K562 (cell line): ENCODE data around the gene OR10H2.

Experiments used
- CHD4 ChIP-seq: fragments of 200-600 bp; sonication (generic); IDR thresholded peaks from 3 replicates; pipeline ENCODE4 v1.6.1; 2012; ENCODE audit warnings: low read depth, mild to moderate bottlenecking, mixed read lengths, low read length, inconsistent platforms; ENCODE audit not compliant: insufficient read depth, insufficient replicate concordance, poor library complexity, severe bottlenecking
- KDM4B ChIP-seq, 2 experiments: fragments of 450-650 bp in 1 of 2; sonication (generic) in 1 of 2; IDR thresholded peaks; 2 replicates each; pipeline ENCODE4 v1.6.1; 2016 to 2017; ENCODE audit warnings: borderline replicate concordance in 2 of 2, antibody characterized with exemption in 1 of 2, low read depth in 1 of 2, mild to moderate bottlenecking in 1 of 2
- TF ChIP-seq, protein P1 (sequence below): fragments of 200-800 bp; sonication (Bioruptor generic); IDR thresholded peaks from 2 replicates; pipeline ENCODE4 v1.6.1; 2016; ENCODE audit warnings: missing genetic modification characterization, missing compliant biosample characterization
- TF ChIP-seq, protein P2 (sequence below): sonication (generic); formaldehyde crosslinking; IDR thresholded peaks from 2 replicates; pipeline ENCODE4 v1.8.1; 2023; ENCODE audit warnings: mild to moderate bottlenecking, missing genetic modification reagents
- TF ChIP-seq, protein P3 (sequence below): sonication (generic); formaldehyde crosslinking; IDR thresholded peaks from 2 replicates; pipeline ENCODE4 v1.8.1; 2022; ENCODE audit warnings: missing genetic modification reagents
- TF ChIP-seq, protein P4 (sequence below), 2 experiments: fragments of 450-650 bp; formaldehyde crosslinking in 1 of 2; IDR thresholded peaks; 2 replicates each; pipeline versions ENCODE4 v1.4.0 to v1.6.1; 2014 to 2020; ENCODE audit warnings: mild to moderate bottlenecking in 2 of 2, borderline replicate concordance in 1 of 2, low read depth in 1 of 2

DNA sequence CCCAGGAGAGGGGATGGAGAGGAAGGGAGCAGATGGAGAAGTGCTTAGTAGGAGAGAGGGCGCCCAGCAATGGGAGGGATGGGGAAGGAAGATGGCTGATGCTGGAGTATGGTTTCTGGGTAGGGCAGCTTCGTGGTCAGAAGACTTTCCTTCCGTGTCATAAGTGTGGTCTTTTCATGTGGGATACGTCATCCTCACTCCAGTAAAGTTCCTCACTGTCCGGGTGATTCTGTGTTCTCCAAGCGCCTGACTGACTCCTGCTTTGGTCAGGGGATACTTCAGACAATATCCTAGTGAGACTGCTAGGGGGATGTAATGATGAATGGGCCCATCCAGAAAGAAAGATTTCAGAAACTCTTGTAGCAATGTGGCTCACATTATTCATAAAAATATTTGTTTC is 6.1 kb downstream of the OR10H2 start:
- TF ChIP-seq, protein P1, sequence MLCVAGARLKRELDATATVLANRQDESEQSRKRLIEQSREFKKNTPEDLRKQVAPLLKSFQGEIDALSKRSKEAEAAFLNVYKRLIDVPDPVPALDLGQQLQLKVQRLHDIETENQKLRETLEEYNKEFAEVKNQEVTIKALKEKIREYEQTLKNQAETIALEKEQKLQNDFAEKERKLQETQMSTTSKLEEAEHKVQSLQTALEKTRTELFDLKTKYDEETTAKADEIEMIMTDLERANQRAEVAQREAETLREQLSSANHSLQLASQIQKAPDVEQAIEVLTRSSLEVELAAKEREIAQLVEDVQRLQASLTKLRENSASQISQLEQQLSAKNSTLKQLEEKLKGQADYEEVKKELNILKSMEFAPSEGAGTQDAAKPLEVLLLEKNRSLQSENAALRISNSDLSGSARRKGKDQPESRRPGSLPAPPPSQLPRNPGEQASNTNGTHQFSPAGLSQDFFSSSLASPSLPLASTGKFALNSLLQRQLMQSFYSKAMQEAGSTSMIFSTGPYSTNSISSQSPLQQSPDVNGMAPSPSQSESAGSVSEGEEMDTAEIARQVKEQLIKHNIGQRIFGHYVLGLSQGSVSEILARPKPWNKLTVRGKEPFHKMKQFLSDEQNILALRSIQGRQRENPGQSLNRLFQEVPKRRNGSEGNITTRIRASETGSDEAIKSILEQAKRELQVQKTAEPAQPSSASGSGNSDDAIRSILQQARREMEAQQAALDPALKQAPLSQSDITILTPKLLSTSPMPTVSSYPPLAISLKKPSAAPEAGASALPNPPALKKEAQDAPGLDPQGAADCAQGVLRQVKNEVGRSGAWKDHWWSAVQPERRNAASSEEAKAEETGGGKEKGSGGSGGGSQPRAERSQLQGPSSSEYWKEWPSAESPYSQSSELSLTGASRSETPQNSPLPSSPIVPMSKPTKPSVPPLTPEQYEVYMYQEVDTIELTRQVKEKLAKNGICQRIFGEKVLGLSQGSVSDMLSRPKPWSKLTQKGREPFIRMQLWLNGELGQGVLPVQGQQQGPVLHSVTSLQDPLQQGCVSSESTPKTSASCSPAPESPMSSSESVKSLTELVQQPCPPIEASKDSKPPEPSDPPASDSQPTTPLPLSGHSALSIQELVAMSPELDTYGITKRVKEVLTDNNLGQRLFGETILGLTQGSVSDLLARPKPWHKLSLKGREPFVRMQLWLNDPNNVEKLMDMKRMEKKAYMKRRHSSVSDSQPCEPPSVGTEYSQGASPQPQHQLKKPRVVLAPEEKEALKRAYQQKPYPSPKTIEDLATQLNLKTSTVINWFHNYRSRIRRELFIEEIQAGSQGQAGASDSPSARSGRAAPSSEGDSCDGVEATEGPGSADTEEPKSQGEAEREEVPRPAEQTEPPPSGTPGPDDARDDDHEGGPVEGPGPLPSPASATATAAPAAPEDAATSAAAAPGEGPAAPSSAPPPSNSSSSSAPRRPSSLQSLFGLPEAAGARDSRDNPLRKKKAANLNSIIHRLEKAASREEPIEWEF (CRISPR knock-in tag), result no peak
- TF ChIP-seq, protein P2, sequence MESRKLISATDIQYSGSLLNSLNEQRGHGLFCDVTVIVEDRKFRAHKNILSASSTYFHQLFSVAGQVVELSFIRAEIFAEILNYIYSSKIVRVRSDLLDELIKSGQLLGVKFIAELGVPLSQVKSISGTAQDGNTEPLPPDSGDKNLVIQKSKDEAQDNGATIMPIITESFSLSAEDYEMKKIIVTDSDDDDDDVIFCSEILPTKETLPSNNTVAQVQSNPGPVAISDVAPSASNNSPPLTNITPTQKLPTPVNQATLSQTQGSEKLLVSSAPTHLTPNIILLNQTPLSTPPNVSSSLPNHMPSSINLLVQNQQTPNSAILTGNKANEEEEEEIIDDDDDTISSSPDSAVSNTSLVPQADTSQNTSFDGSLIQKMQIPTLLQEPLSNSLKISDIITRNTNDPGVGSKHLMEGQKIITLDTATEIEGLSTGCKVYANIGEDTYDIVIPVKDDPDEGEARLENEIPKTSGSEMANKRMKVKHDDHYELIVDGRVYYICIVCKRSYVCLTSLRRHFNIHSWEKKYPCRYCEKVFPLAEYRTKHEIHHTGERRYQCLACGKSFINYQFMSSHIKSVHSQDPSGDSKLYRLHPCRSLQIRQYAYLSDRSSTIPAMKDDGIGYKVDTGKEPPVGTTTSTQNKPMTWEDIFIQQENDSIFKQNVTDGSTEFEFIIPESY (CRISPR knock-in tag), result no peak
- TF ChIP-seq CHD4 (no peak), KDM4B (IDR thresholded peaks at IDR 0.05; ENCODE audit: borderline replicate concordance in 2 of 2, low read depth in 1 of 2) (no peak)
- TF ChIP-seq, protein P3, sequence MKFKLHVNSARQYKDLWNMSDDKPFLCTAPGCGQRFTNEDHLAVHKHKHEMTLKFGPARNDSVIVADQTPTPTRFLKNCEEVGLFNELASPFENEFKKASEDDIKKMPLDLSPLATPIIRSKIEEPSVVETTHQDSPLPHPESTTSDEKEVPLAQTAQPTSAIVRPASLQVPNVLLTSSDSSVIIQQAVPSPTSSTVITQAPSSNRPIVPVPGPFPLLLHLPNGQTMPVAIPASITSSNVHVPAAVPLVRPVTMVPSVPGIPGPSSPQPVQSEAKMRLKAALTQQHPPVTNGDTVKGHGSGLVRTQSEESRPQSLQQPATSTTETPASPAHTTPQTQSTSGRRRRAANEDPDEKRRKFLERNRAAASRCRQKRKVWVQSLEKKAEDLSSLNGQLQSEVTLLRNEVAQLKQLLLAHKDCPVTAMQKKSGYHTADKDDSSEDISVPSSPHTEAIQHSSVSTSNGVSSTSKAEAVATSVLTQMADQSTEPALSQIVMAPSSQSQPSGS, result no peak
- TF ChIP-seq, protein P4, sequence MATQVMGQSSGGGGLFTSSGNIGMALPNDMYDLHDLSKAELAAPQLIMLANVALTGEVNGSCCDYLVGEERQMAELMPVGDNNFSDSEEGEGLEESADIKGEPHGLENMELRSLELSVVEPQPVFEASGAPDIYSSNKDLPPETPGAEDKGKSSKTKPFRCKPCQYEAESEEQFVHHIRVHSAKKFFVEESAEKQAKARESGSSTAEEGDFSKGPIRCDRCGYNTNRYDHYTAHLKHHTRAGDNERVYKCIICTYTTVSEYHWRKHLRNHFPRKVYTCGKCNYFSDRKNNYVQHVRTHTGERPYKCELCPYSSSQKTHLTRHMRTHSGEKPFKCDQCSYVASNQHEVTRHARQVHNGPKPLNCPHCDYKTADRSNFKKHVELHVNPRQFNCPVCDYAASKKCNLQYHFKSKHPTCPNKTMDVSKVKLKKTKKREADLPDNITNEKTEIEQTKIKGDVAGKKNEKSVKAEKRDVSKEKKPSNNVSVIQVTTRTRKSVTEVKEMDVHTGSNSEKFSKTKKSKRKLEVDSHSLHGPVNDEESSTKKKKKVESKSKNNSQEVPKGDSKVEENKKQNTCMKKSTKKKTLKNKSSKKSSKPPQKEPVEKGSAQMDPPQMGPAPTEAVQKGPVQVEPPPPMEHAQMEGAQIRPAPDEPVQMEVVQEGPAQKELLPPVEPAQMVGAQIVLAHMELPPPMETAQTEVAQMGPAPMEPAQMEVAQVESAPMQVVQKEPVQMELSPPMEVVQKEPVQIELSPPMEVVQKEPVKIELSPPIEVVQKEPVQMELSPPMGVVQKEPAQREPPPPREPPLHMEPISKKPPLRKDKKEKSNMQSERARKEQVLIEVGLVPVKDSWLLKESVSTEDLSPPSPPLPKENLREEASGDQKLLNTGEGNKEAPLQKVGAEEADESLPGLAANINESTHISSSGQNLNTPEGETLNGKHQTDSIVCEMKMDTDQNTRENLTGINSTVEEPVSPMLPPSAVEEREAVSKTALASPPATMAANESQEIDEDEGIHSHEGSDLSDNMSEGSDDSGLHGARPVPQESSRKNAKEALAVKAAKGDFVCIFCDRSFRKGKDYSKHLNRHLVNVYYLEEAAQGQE (IDR thresholded peaks at IDR 0.05; ENCODE audit: borderline replicate concordance), result no peak
- TF ChIP-seq, protein P4 (CRISPR knock-in tag; IDR thresholded peaks at IDR 0.05; ENCODE audit: low read depth), result no peak
